Measurements from ENCODE around the gene ROBO1.

The ROBO1 gene

GRCh38 chr3:78718707-78719106 lies 1049.1 kb downstream of the ROBO1 start:
- in situ Hi-C loops (cut with HindIII; ENCODE audit: low sequenced_read_pairs) = no loop called here
- H3K4me3 ChIP-seq (ENCODE audit: low read depth, low read length) = no peak overlapping the region
- TF ChIP-seq CTCF (IDR thresholded peaks at IDR 0.05; ENCODE audit: low read depth, low read length, missing control alignments) = no peak
- DNase-seq (ENCODE audit: low read depth) = no peak

DNA sequence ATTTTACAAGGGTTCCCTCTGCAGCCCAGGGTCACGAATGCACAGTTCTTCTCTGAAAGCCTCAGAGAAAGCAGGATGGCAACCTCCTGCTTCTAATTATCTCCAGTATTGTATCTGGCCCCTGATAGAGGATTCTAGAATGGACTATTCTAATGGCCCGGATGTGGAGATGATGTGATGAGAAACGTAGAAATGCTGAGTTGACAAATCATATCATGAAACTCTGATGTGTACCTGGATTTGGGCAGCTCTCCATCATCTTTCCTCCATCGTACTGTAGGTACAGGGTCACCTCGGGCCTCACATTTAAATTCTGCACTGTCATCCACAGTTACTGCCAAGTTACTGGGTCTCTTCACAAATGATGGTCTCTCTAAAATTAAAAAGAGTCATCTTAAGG lies 1050.8 kb downstream of the ROBO1 start:
- H3K4me3 ChIP-seq (ENCODE audit: low read depth, low read length) = no peak overlapping the region

GRCh38 chr3:78712941-78713340 lies 1054.9 kb downstream of the ROBO1 start:
- in situ Hi-C loops (cut with HindIII; ENCODE audit: low sequenced_read_pairs) = no loop called here
- H3K4me3 ChIP-seq (ENCODE audit: low read depth, low read length) = no peak overlapping the region
- DNase-seq (ENCODE audit: low read depth) = no peak
- TF ChIP-seq CTCF (IDR thresholded peaks at IDR 0.05; ENCODE audit: low read depth, low read length, missing control alignments) = no peak

More for the DNA sequence above, 1050.8 kb downstream of the ROBO1 start:
- no peak for DNase-seq (ENCODE audit: low read depth)
- in situ Hi-C loops (cut with HindIII; ENCODE audit: low sequenced_read_pairs) = no loop called here
- TF ChIP-seq CTCF (IDR thresholded peaks at IDR 0.05; ENCODE audit: low read depth, low read length, missing control alignments) = no peak

DNA sequence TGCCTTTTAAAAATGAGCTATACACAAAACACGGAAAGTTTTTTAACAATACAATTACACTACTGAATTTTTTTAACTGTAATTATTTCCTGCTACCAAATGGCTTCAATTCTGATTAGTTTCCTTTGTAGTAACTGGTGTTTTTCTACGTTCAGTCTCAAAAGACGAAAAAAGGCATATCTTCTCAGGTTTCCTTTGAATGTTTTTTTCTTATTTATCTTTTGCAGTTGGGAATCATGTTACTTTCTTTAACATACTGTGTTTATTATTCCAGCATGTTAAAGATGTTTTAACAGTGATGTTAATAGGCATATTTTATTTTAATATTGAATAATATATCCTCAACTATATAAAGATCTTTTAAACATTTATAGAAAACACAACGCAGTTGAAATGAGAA lies 1055.5 kb downstream of the ROBO1 start:
- H3K4me3 ChIP-seq (ENCODE audit: low read depth, low read length) = no peak overlapping the region
- in situ Hi-C loops (cut with HindIII; ENCODE audit: low sequenced_read_pairs) = no loop called here
- no peak for TF ChIP-seq CTCF (IDR thresholded peaks at IDR 0.05; ENCODE audit: low read depth, low read length, missing control alignments)
- DNase-seq (ENCODE audit: low read depth) = no peak

DNA sequence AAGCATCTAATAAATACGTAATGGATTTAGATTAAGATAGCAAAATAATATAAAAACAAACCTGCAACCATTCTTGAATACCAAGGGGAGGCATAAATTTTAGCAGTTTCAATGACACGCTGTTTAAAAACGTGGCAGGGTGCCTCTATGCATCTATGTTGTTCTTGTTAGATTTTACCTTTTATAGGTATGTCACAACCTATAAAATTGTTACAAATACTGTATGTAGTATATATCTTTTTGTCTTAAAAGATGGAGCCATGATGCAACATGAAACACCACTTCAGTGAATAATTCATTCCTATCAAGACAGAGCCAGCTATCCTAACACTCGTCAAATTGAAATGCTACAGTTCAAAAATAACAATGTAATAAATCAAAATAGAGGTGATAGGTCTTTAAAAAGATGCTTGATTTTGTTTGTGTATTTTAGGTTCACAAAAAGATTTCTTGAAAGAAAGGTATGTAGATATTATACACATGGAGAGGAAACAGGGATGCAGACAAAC lies 1059.2 kb downstream of the ROBO1 start:
- no peak for DNase-seq (ENCODE audit: low read depth)
- in situ Hi-C loops (cut with HindIII; ENCODE audit: low sequenced_read_pairs) = no loop called here
- TF ChIP-seq CTCF (IDR thresholded peaks at IDR 0.05; ENCODE audit: low read depth, low read length, missing control alignments) = no peak
- no peak overlapping the region for H3K4me3 ChIP-seq (ENCODE audit: low read depth, low read length)

DNA sequence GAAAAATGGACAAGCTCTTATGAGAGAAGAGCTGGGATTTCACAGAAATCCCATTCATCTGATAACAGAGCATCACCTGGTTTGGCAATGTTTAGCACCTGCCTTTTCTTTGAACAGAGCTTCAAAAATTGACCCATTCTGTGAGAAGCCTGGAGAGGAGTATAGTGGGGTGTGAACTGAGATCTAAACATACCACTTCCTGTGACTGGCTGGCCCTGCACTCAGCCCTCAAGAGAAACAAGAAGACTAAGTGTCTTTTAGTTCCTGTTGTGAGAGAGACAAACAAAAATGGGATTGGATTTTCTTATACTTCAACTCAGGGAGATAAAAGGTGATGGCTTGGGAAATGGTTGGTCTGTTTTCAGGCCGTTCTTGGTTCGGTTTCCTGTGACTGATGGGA lies 1060.2 kb downstream of the ROBO1 start:
- DNase-seq (ENCODE audit: low read depth) = no peak

More for the DNA sequence above, 1060.2 kb downstream of the ROBO1 start:
- no peak for TF ChIP-seq CTCF (IDR thresholded peaks at IDR 0.05; ENCODE audit: low read depth, low read length, missing control alignments)
- in situ Hi-C loops (cut with HindIII; ENCODE audit: low sequenced_read_pairs) = no loop called here
- H3K4me3 ChIP-seq (ENCODE audit: low read depth, low read length) = no peak overlapping the region
